ENCODE results near the gene HOXC9.

- TF ChIP-seq CTCF (IDR thresholded peaks at IDR 0.05) (no peak), POLR2A (IDR thresholded peaks at IDR 0.05) (no peak)
These were observed 44.6 kb downstream of the HOXC9 start for GRCh38 chr12:54044425-54045103.
